CD1c-positive myeloid dendritic cell (primary cell): ENCODE data around the gene ZNF211.

Source experiments
- DNase-seq: peaks from one replicate; pipeline ENCODE4 v3.0.0-alpha.2; 2016; ENCODE audit errors: extremely low spot score

The ZNF211 gene

DNA sequence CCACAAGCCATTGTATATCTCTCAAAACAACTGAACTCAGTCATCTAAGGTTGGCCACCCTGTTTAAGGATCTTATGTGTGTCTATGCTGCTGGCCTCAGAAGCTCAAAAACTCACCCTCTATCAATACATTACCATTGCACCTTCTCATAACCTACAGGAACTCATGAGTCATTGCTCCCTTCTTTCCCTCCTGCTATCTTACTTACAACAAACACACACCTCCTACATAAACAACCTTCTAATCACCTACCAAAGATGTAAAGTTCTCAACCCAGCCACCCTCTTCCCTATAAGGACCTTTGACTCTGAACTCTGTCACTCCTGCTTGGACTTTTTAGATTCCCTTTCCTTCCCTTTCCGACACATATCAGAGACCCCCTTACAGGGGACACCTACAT is 22.5 kb downstream of the ZNF211 start:
- no peak for DNase-seq

DNA sequence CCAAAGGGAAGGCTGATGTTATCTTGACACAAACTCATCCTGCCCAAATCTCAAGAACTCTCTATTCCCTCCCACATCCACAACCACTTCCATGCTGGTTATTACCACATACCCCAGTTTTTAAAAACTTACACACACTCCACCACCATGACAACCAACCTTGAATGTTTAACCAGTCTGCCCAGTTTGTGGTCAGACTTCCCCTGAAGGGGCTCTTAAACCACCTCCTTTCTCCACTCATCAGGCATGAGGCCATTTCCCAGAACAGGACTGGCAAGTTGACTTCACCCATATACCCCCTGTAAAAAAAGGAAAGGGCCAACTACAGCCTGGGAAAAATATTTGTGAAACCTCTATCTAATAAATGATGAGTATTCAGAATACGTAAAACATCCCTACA is 23.4 kb downstream of the ZNF211 start:
- no peak for DNase-seq

DNA sequence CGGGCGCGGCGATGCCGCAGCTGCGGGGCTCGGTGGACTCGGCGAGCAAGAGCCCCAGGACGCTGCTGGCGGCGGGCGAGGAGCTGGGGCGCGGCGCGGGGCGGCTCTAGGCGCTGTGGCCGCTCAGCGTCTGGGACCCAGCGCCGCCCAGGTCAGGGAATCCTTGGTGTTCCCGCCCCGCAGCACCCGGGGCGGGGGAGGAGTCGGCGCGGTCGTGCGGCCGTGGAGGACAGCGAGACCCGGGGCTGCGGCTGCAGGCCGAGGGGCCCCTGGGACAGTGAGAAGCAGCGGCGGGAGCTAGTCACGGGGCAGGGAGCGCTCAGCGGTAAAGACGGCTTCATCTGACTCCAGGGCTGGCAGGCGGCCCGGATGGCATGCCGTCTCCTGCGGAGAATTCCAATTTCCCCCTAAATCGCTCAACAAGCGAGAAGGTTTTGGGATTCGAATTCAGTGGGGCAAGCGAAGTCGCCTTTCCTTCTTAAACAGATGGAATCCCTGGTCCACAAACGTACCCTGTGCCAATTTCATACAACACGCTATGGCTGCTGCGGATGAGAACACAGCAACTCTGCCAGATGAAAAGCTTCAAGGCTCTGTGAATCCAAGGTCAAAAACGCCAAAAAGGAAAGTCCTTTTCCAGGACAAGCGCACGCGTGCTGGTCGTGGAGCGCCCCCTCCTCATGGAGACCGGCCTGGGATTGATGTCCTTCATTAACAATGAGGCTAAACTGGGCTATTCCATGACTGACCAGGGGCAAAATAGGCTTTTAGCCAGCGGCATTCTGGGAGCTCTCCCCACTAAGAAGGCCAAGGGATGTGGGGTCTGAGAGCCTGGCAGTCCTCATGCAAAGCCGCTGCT is 31.5 kb downstream of the ZNF211 start:
- no peak for DNase-seq

DNA sequence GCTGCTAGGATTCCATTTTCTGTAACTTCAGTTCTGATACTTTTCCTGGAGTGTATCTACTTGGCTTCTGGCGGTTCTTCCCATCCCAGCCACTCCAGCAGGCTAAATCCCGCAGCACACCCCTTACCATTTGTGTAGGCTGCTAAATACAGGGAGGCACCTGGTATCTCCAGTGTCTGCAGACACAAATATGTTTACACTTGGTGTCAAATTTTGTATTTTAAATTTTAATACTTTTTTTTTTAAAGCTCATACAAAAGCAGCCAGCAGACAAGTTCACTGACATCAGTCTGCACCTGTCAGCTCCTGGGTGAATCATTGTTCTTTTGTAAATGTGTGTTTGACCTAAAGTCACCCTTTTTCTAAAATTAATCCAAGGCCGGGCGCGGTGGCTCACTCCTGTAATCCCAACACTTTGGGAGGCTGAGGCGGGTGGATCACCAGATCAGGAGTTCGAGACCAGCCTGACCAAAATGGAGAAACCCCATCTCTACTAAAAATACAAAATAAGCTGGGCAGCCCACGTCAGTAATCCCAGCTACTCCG is 32.4 kb downstream of the ZNF211 start:
- no peak for DNase-seq

DNA sequence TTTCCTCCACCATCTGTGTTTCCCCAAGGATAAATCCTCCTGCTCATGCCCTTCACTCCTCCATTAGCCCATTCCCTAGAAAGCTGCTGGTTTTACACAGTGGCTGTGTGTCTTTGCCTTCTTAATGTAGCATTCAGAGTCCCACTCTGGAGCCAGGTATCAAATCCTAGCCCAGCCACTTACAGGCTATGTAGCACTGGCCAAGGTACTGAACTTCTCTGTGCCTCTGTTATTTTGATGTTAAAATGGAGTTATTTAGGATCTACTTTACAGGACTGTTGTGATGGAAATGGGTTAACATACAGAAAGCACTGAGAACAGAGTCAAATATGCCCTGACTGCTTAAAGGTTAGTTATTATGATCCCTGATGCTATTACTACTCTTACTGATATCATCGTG is 34.3 kb downstream of the ZNF211 start:
- DNase-seq: no peak

DNA sequence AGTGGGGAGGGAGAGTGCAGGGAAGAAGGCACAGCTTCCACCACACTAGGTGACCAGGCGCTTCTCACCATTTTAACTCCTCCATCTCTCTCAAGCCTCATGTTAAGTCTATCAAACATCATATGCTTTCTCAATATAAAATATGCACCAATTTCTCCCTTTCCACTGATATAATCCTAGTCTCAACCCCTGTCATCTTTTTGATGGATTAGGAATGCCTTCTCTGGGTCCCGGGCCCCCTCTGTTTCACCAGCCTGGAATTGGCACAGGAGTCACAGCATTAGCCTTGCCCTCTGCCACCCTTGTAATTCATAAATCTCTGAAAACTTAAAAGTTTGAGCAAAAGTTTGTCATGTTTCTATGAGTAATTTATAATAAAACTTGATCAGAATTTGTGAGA is 35.7 kb downstream of the ZNF211 start, which contains the start of gene ZSCAN4:
TSS of gene ZSCAN4 (plus strand) at position 301 of the 400 bp plus-strand sequence. CDS start 7,211 bp downstream, outside the sequence.
- DNase-seq: no peak

DNA sequence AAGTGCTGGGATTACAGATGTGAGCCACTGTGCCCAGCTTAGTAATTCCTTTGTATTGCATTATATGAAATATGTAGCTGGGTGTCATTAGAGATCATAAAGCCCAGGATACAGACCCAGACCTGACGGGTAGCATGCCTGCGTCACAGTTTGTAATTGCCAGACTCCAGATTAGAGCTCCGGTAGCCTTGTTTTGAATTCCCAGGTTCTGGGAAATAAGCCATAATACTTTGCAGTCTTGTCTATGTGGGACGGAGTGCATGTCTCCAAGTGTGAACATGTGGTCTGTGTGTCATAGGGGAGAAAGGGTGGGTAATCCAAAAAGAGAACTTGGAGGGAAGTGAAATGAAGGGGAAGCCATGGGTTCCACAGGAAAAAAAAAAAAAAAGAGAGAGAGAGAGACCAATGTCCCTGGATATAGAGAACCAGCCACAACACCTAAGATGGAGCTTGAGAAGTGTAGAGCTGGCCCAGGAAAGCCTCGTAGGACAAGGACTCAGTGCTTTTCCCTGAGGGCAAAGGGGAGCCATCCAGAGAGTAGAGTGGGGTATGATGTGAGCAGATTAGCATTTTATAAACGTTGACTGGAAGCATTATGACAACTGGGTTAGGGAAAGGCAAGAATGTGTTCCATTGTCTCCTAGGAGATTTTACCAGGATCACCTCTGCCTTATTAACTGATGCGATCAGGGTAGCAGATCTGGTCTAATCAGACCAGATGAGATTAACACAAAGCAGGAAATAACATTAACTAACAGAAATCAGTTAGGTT is 38.3 kb downstream of the ZNF211 start:
- DNase-seq: no peak

DNA sequence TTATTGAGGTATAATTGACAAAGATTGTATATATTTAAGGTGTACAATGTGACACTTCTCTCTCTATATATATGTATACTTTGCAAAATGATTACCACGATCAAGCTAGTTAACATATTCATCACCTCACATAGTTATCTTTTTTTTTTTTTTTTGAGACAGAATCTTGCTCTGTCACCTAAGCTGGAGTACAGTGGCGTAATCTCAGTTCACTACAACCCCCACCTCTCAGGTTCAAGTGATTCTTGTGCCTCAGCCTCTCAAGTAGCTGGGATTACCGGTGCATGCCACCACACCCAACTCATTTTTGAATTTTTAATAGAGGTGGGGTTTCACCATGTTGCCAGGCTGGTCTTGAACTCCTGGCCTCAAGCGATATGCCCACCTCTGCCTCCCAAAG is 39.5 kb downstream of the ZNF211 start:
- DNase-seq: no peak

DNA sequence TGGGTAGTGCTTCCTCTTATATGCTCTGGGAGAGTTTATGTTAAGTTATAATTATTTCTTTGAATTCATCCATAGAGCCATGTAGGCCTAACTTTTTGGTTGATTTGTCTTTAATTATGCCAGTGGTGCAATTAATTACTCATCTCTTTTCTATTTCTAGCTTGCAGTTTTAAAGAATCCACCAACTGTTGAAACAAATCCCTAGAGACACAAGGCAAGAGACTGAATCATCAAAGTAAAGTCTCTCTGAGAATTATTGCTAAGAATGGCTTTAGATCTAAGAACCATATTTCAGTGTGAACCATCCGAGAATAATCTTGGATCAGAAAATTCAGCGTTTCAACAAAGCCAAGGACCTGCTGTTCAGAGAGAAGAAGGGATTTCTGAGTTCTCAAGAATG is 42.9 kb downstream of the ZNF211 start:
- no peak for DNase-seq

DNA sequence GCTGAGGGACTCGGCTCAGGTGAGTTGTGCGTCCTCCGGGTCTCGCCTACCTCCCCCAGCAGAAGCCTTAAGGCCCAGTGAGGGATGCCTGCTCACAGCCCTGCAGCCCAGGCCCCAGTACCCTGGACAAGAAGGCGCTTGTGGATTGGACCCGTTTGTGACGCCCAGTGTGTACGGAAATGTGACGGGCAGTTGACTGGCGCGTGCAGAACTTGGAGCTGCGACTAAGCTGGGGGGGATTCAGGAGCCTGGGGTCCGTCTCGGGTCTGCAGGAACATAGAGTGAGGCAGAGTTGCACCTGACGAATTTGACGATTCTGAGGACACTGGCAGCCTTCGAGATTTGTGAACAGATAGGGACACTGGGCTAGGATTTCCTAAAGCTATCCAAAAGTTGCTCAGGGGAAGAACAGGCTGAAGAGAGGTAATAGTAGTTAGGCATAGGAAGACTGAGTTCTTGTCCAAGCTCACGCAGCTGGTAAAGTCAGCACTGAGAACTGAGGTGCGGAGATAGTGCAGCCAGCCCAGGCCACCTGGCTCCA is 49.3 kb downstream of the ZNF211 start:
- DNase-seq: no peak

DNA sequence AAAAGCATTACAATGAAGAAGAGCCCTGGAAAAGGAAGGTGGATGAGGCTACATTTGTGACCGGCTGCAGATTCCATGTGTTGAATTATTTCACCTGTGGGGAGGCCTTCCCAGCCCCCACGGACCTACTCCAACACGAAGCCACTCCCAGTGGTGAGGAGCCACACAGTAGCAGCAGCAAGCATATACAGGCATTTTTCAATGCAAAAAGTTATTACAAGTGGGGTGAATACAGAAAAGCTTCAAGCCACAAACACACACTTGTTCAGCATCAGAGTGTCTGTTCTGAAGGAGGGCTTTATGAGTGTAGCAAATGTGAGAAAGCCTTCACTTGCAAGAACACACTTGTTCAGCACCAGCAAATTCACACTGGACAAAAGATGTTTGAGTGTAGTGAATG is 53.8 kb downstream of the ZNF211 start:
- DNase-seq: no peak

DNA sequence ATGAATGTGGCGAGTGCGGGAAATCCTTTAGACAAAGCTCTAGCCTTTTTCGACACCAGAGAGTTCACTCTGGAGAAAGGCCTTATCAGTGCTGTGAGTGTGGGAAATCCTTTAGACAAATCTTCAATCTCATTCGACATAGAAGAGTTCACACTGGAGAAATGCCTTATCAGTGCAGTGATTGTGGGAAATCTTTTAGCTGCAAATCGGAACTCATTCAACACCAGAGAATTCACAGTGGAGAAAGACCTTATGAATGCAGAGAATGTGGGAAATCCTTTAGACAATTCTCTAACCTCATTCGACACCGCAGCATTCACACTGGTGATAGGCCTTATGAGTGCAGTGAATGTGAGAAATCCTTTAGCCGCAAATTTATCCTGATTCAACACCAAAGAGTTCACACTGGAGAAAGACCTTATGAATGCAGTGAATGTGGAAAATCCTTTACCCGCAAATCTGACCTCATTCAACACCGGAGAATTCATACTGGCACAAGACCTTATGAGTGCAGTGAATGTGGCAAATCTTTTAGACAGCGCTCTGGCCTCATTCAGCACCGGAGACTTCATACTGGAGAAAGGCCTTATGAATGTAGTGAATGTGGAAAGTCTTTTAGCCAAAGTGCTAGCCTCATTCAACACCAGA is 54.5 kb downstream of the ZNF211 start:
- DNase-seq: no peak

DNA sequence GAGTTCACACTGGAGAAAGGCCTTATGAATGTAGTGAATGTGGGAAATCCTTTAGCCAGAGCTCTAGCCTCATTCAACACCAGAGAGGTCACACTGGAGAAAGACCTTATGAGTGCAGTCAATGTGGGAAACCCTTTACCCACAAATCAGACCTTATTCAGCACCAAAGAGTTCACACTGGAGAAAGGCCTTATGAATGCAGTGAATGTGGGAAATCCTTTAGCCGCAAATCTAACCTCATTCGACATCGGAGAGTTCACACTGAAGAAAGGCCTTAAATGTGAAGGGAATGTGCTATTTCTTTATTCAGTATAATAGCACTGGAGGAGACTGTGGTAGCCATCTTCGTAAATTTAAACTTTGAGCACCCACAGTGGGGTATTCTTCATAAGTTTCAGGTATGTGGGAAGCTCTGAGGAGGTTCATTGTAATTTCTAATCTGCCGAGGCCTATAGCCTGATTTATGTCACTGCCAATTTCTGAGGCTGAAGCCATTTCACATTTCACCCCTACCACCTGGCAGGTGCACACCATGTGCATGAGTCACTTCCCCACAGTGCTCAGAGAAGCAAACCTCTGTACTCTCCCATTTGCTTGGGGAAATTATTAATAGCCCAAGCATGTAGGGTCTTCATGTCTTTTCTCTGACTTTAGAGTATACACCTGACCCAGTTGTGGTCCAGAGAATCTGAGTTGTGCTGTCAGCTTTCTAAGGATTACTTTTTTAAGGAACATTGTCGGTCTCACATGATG is 55.2 kb downstream of the ZNF211 start:
- no peak for DNase-seq

DNA sequence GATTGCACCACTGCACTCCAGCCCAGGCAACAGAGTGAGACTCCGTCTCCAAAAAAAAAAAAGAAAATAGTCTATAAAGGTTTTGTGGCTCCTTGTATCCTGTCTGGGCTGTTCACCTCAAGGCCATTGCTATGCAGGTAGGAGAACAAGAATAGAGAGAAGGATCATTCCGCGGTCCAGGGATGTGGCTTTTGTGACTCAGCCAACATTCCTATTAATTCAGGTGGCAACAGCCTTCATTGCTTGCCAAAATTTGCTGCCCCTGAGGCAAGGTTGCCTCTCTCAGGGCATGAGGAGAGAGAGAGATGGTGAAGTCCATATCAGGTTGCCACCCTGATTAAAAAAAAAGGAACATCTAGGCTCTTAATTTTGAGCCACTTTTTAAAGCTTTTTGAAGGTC is 56.8 kb downstream of the ZNF211 start:
- DNase-seq: no peak
